PC-9 (cell line): ENCODE measurements around the gene TREM2. TPM values are rescaled to one million over a fixed set of nuclear protein-coding genes. Genes with fewer than 3 reads are reported as not detected.

Experiments
- BruUV-seq: library from RNA; stranded (reverse); fragments of 400-500 nt; replicated peaks from 2 replicates; lab custom pipeline; 2021; lab: Mats Ljungman, UMichigan
- CTCF ChIA-PET: fragments of 300-600 bp; sonication (Branson Sonifier 250); formaldehyde crosslinking; loops from one replicate; lab custom pipeline; 2022; ENCODE audit warnings: antibody characterized with exemption; lab: Charles Lee
- POLR2A ChIA-PET: fragments of 300-600 bp; sonication (Branson Sonifier 250); formaldehyde crosslinking; loops from one replicate; lab custom pipeline; 2022; ENCODE audit warnings: antibody characterized with exemption; ENCODE audit not compliant: unreplicated experiment; lab: Charles Lee
- DNase-seq, 2 experiments: peaks; one replicate each; pipeline versions ENCODE4 v3.0.0 to v3.0.0-alpha.2; 2015 to 2022; ENCODE audit warnings: mixed read lengths in 1 of 2
- H2AFZ ChIP-seq: fragments of 200-600 bp; sonication (generic); 2 replicates; pipeline ENCODE4 v1.8.1; 2017; ENCODE audit warnings: antibody characterized with exemption
- H3F3A ChIP-seq: fragments of 200-600 bp; sonication (generic); 2 replicates; pipeline ENCODE4 v1.8.1; 2017; ENCODE audit warnings: antibody characterized with exemption, mild to moderate bottlenecking, low read depth; ENCODE audit not compliant: insufficient read depth
- H3K27ac ChIP-seq: fragments of 200-600 bp; sonication (generic); 2 replicates; pipeline ENCODE4 v1.6.1; 2016; ENCODE audit warnings: mixed run types
- H3K27me3 ChIP-seq: fragments of 200-600 bp; sonication (generic); 2 replicates; pipeline ENCODE4 v1.6.1; 2016; ENCODE audit warnings: low read depth, mixed run types; ENCODE audit not compliant: insufficient read depth
- H3K36me3 ChIP-seq: fragments of 200-600 bp; sonication (generic); 2 replicates; pipeline ENCODE4 v1.6.1; 2016; ENCODE audit warnings: low read depth, mixed run types
- H3K4me1 ChIP-seq: fragments of 200-600 bp; sonication (generic); replicated peaks from 2 replicates; pipeline ENCODE4 v1.6.1; 2016; ENCODE audit warnings: mixed run types; ENCODE audit not compliant: insufficient read depth
- H3K4me2 ChIP-seq: fragments of 200-600 bp; sonication (generic); 2 replicates; pipeline ENCODE4 v1.6.1; 2017; ENCODE audit warnings: mixed run types
- H3K4me3 ChIP-seq: fragments of 200-600 bp; sonication (generic); 2 replicates; pipeline ENCODE4 v1.6.1; 2016; ENCODE audit warnings: mixed run types
- H3K79me2 ChIP-seq: fragments of 200-600 bp; sonication (generic); 2 replicates; pipeline ENCODE4 v1.6.1; 2017; ENCODE audit warnings: low read depth, mixed run types
- H3K9me2 ChIP-seq: fragments of 200-600 bp; sonication (generic); 2 replicates; pipeline ENCODE4 v1.8.1; 2017; ENCODE audit warnings: mild to moderate bottlenecking; ENCODE audit not compliant: insufficient read depth
- H3K9me3 ChIP-seq: fragments of 200-600 bp; sonication (generic); 2 replicates; pipeline ENCODE4 v1.8.1; 2016; ENCODE audit warnings: low read depth; ENCODE audit not compliant: insufficient read depth
- H4K20me1 ChIP-seq: fragments of 200-600 bp; sonication (generic); 2 replicates; pipeline ENCODE4 v1.8.1; 2017; ENCODE audit not compliant: insufficient read depth
- EZH2 ChIP-seq: fragments of 200-600 bp; sonication (generic); IDR thresholded peaks from 2 replicates; pipeline ENCODE4 v1.8.0; 2017; ENCODE audit warnings: antibody characterized with exemption, low read depth
- intact Hi-C: fragments of 100-400 bp; cut with micrococcal nuclease; formaldehyde crosslinking; loops from one replicate; pipeline ENCODE4 v1.10.0; 2022; ENCODE audit not compliant: unreplicated experiment
- total RNA-seq: library from RNA; stranded (reverse); gene quantifications from 2 replicates; pipeline ENCODE4 v1.2.3, GENCODE V29; 2021
- TF ChIP-seq, protein P1 (sequence below): fragments of 200-600 bp; sonication (generic); conservative IDR thresholded peaks from 2 replicates; pipeline ENCODE4 v1.6.1; 2017; ENCODE audit warnings: mixed run types, antibody characterized with exemption, mild to moderate bottlenecking, moderate library complexity

TREM2 gene
- total RNA-seq, 1 experiment from 2014 or later: not detected

DNA sequence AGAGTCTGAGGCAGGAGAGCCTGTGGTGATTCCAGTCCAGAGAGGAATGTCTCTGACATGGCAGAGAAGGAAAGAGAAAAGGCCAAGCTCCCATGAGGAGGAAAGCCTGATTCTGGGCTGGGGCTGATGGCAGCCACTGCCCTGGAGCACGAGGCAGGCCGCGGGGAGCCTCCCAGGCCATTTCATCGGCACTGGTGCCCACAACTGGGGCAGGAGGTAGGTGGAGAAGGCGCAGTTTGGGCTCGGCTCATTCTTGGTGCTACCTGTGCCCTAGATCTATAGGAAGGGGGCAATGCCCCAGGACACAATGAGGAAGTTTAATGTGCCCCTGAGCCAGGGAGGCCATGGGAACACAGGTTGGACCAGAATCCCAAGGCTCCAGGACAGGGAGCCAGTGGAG, 6.1 kb downstream of the TREM2 start:
- Histone ChIP-seq H2AFZ (no peak overlapping the region), H3F3A (no peaks in the 10 kb centered on the region), H4K20me1 (no peaks in the 10 kb centered on the region), H3K4me1 (no peaks in the 10 kb centered on the region), H3K27me3 (peaks cover 47% of the 10 kb centered on the region), H3K9me2 (no peaks in the 10 kb centered on the region), H3K27ac (no peak overlapping the region), H3K4me3 (no peak overlapping the region), H3K4me2 (no peak overlapping the region), H3K36me3 (no peaks in the 10 kb centered on the region), H3K79me2 (no peaks in the 10 kb centered on the region), H3K9me3 (no peaks in the 10 kb centered on the region)
- no TSS peak for BruUV-seq
- CTCF ChIA-PET: no interaction called here
- POLR2A ChIA-PET: no interaction called here
- DNase-seq: no peak
- TF ChIP-seq, protein P1, sequence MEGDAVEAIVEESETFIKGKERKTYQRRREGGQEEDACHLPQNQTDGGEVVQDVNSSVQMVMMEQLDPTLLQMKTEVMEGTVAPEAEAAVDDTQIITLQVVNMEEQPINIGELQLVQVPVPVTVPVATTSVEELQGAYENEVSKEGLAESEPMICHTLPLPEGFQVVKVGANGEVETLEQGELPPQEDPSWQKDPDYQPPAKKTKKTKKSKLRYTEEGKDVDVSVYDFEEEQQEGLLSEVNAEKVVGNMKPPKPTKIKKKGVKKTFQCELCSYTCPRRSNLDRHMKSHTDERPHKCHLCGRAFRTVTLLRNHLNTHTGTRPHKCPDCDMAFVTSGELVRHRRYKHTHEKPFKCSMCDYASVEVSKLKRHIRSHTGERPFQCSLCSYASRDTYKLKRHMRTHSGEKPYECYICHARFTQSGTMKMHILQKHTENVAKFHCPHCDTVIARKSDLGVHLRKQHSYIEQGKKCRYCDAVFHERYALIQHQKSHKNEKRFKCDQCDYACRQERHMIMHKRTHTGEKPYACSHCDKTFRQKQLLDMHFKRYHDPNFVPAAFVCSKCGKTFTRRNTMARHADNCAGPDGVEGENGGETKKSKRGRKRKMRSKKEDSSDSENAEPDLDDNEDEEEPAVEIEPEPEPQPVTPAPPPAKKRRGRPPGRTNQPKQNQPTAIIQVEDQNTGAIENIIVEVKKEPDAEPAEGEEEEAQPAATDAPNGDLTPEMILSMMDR: no peak
- no peak for TF ChIP-seq EZH2
- intact Hi-C loops: no loop called here

DNA sequence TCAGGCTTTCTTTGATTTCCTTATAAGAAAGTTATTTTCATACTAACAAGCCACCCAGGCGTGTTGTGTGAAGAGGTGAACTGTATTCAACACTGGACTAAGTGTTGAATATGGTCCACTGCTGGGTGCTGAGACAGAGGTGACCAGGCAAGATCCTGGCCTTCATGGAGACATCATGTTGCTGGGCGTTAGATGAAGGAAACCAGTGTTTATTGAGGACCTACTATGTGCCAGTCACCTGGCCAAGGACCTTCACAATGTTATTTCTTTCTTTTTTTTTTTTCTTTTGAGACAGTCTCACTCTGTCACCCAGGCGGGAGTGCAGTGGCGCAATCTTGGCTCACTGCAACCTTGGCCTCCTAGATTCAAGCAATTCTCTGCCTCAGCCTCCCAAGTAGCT, 6.9 kb downstream of the TREM2 start:
- Histone ChIP-seq H3K4me1 (no peaks in the 10 kb centered on the region), H3K27me3 (peaks cover 39% of the 10 kb centered on the region), H3K9me3 (no peaks in the 10 kb centered on the region), H4K20me1 (no peaks in the 10 kb centered on the region), H3K79me2 (no peaks in the 10 kb centered on the region), H3K9me2 (no peaks in the 10 kb centered on the region), H3F3A (no peaks in the 10 kb centered on the region), H3K27ac (no peak overlapping the region), H3K4me3 (no peak overlapping the region), H2AFZ (no peak overlapping the region), H3K4me2 (no peak overlapping the region), H3K36me3 (no peaks in the 10 kb centered on the region)
- BruUV-seq: no TSS peak
- ChIA-PET POLR2A (no interaction called here), CTCF (no interaction called here)
- TF ChIP-seq, protein P1: no peak
- TF ChIP-seq EZH2: no peak
- no peak for DNase-seq
- intact Hi-C loops: no loop called here

DNA sequence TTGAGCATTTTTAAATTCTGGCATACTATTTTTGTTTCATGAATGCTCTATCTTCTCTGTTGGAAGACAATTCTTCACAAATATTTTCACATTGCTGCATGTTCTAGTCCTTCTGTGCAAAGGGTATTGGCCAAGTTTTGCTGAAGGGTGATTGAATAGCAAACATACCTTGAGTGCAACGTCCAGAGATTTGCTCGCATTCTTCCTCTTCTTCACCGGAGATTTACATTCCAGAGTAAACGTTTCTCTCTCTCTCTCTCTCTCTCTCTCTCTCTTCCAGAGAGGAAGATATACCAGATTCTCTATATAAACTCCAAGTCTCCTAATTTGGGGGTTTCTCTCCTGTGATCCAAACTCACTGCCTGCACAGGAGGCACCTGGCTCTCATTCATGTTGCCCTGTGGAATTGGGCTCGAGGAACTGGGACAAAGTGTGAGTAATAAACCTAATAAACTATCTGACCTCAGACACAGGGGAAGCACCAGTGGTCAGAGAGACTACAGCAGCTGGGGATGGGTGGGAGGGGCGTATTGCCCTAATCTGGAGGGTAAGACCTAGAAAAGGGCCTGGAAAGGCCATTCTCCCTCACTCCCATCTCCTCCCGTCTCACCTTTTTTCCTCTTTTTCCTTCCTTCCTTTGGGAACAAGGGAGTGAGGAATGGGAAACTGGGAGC, 7.6 kb downstream of the TREM2 start:
- no peaks in the 10 kb centered on the region for H3K36me3 ChIP-seq
- no peaks in the 10 kb centered on the region for H3K4me1 ChIP-seq
- POLR2A ChIA-PET: no interaction called here
- no peak overlapping the region for H3K4me2 ChIP-seq
- CTCF ChIA-PET: no interaction called here
- H3K9me3 ChIP-seq: no peaks in the 10 kb centered on the region
- no peak for DNase-seq
- intact Hi-C loops: no loop called here
- no peaks in the 10 kb centered on the region for H4K20me1 ChIP-seq
- H2AFZ ChIP-seq: no peak overlapping the region
- no peaks in the 10 kb centered on the region for H3F3A ChIP-seq
- H3K4me3 ChIP-seq: no peak overlapping the region
- H3K27me3 ChIP-seq: peaks cover 34% of the 10 kb centered on the region
- H3K9me2 ChIP-seq: no peaks in the 10 kb centered on the region
- no peaks in the 10 kb centered on the region for H3K79me2 ChIP-seq
- no peak overlapping the region for H3K27ac ChIP-seq
- TF ChIP-seq, protein P1: no peak
- no peak for TF ChIP-seq EZH2
- BruUV-seq: no TSS peak
